ENCODE results near the gene IGLL1. TPM values are rescaled to one million over a fixed set of nuclear protein-coding genes. Genes with fewer than 3 reads are reported as not detected.
A peak's percentile ranks its signal among the peaks of the same experiment; 100 is the strongest.
"Not testable (repeated sequence)": the region's sequence is repeated elsewhere in the genome, so short reads cannot be mapped to it uniquely, and the experiment has no call there.

IGLL1 gene
- total and polyA plus RNA-seq, 5 donors from 2014 or later, result not detected

- H3K4me3 Mint-ChIP-seq; H3K9me3 Mint-ChIP-seq; H3K4me3 ChIP-seq (ENCODE audit: low read depth, low read length); H3K4me1 ChIP-seq (ENCODE audit: control insufficient read depth, insufficient read depth, low read length, poor library complexity, severe bottlenecking); H3K27me3 ChIP-seq (ENCODE audit: control insufficient read depth, insufficient read depth, low read length); H3K4me1 Mint-ChIP-seq; H3K36me3 ChIP-seq (ENCODE audit: control insufficient read depth, insufficient read depth, low read length); H3K27ac ChIP-seq (ENCODE audit: insufficient read depth, low read length, poor library complexity, severe bottlenecking); H3K36me3 Mint-ChIP-seq; H3K9me3 ChIP-seq (ENCODE audit: control insufficient read depth in 2 of 2, low read length in 2 of 2); DNase-seq; ATAC-seq (ENCODE audit: low read depth in 2 of 2); H3K27ac Mint-ChIP-seq: not testable (repeated sequence)
- H3K27me3 Mint-ChIP-seq, result peaks cover 28% of the 10 kb centered on the region
These were observed 6.3 kb downstream of the IGLL1 start for GRCh38 chr22:23573701-23574235.

GRCh38 chr22:23573106-23573505 is 7.0 kb downstream of the IGLL1 start:
- not testable (repeated sequence) for H3K4me3 ChIP-seq (ENCODE audit: low read depth, low read length); H3K27ac Mint-ChIP-seq; H3K9me3 Mint-ChIP-seq; DNase-seq; H3K27ac ChIP-seq (ENCODE audit: insufficient read depth, low read length, poor library complexity, severe bottlenecking); H3K36me3 ChIP-seq (ENCODE audit: control insufficient read depth, insufficient read depth, low read length); H3K9me3 ChIP-seq (ENCODE audit: control insufficient read depth in 2 of 2, low read length in 2 of 2); ATAC-seq (ENCODE audit: low read depth in 2 of 2); H3K36me3 Mint-ChIP-seq; H3K27me3 ChIP-seq (ENCODE audit: control insufficient read depth, insufficient read depth, low read length); H3K4me3 Mint-ChIP-seq; H3K4me1 Mint-ChIP-seq; H3K4me1 ChIP-seq (ENCODE audit: control insufficient read depth, insufficient read depth, low read length, poor library complexity, severe bottlenecking)
- H3K27me3 Mint-ChIP-seq, result peaks cover 22% of the 10 kb centered on the region

DNA sequence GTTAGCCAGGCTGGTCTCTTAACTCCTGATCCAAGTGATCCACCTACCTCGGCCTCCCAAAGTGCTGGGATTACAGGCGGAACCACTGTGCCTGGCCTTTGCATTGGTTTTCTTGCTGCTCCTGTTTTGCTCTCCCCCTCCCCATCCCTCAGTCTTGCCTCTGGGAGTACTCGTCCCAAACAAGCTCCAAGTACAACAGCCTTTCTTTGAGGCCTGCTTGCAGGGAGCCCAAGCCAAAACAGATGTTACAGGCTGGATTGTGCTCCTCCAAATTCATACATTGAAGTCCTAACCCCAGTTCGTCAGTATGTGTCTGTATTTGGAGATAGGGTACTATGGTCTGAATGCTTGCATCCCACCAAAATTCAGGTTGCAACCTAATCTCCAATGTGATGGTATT is 8.6 kb downstream of the IGLL1 start:
- H3K4me1 ChIP-seq (ENCODE audit: control insufficient read depth, insufficient read depth, low read length, poor library complexity, severe bottlenecking), result no peaks in the 10 kb centered on the region
- no peaks in the 10 kb centered on the region for H3K9me3 Mint-ChIP-seq
- H3K27me3 ChIP-seq (ENCODE audit: control insufficient read depth, insufficient read depth, low read length), result peaks cover 3% of the 10 kb centered on the region
- no peak overlapping the region for H3K27ac ChIP-seq (ENCODE audit: insufficient read depth, low read length, poor library complexity, severe bottlenecking)
- no peaks in the 10 kb centered on the region for H3K36me3 ChIP-seq (ENCODE audit: control insufficient read depth, insufficient read depth, low read length)
- ATAC-seq (ENCODE audit: low read depth in 2 of 2) (no peak), DNase-seq (no peak)
- peaks cover 18% of the 10 kb centered on the region for H3K27me3 Mint-ChIP-seq
- H3K4me3 ChIP-seq (ENCODE audit: low read depth, low read length), result no peak overlapping the region
- H3K4me3 Mint-ChIP-seq, result no peak overlapping the region
- H3K4me1 Mint-ChIP-seq, result peaks cover 0 to 3% (median 0%) of the 10 kb centered on the region in 4 donors
- H3K36me3 Mint-ChIP-seq, result no peaks in the 10 kb centered on the region
- H3K9me3 ChIP-seq (ENCODE audit: control insufficient read depth in 2 of 2, low read length in 2 of 2), result no peaks in the 10 kb centered on the region
- no peak overlapping the region for H3K27ac Mint-ChIP-seq

GRCh38 chr22:23570681-23571080 is 9.4 kb downstream of the IGLL1 start:
- peaks cover 6% of the 10 kb centered on the region for H3K4me1 ChIP-seq (ENCODE audit: control insufficient read depth, insufficient read depth, low read length, poor library complexity, severe bottlenecking)
- no peak for ATAC-seq (ENCODE audit: low read depth in 2 of 2)
- no peak overlapping the region for H3K27ac ChIP-seq (ENCODE audit: insufficient read depth, low read length, poor library complexity, severe bottlenecking)
- no peaks in the 10 kb centered on the region for H3K36me3 Mint-ChIP-seq
- no peak overlapping the region for H3K27ac Mint-ChIP-seq
- peaks cover 3% of the 10 kb centered on the region for H3K27me3 ChIP-seq (ENCODE audit: control insufficient read depth, insufficient read depth, low read length)
- H3K4me3 ChIP-seq (ENCODE audit: low read depth, low read length), result no peak overlapping the region
- no peaks in the 10 kb centered on the region for H3K9me3 Mint-ChIP-seq
- no peaks in the 10 kb centered on the region for H3K9me3 ChIP-seq (ENCODE audit: control insufficient read depth in 2 of 2, low read length in 2 of 2)
- H3K4me3 Mint-ChIP-seq, result no peak overlapping the region
- H3K36me3 ChIP-seq (ENCODE audit: control insufficient read depth, insufficient read depth, low read length), result no peaks in the 10 kb centered on the region
- DNase-seq, result no peak
- peaks cover 0 to 6% (median 1%) of the 10 kb centered on the region in 4 donors for H3K4me1 Mint-ChIP-seq
- peaks cover 20% of the 10 kb centered on the region for H3K27me3 Mint-ChIP-seq

DNA sequence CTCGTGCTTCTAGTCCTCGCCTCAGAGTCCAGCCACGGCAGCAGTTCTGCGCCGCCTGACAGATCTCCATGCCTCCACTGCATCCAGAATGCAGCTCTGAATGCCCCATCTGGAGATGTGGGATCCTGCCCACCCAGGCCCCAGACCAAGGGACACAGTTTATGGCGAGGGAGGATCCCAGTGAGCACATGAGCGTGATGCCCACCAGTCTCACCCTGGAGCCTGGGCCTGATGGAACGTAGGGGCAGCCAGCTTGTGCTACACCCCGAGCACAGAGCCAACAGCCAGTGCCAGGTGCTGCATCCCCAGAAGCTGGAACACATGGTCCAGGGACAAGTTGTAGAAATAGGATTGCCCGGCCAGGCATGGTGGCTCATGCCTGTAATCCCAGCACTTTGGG is 10.4 kb downstream of the IGLL1 start:
- no peak overlapping the region for H3K27ac Mint-ChIP-seq

DNA sequence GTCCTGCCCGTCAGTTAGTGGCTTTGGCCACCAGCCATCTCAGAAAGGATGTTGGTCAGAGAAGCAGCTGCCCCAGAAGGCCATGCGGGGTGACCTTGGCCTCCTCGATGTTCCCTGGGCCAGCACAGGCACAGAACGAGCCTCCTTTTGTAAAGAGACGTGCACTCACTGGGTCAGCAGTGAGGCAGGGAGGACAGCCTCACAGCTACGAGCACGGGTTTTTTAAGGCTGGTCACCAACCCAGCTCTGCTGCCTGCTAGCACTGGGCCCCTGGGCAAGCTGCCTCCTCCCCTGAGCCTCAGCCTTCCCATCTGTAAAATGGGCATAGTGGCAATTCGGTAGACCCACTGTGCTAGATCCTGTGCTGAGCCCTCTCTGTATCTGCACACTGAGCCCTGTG is 10.8 kb downstream of the IGLL1 start:
- ATAC-seq (ENCODE audit: low read depth in 2 of 2) (no peak), DNase-seq (no peak)
- H3K27ac Mint-ChIP-seq, result no peak overlapping the region
- Histone ChIP-seq H3K36me3 (ENCODE audit: control insufficient read depth, insufficient read depth, low read length) (no peaks in the 10 kb centered on the region), H3K27me3 (ENCODE audit: control insufficient read depth, insufficient read depth, low read length) (peaks cover 3% of the 10 kb centered on the region), H3K4me1 (ENCODE audit: control insufficient read depth, insufficient read depth, low read length, poor library complexity, severe bottlenecking) (peaks cover 10% of the 10 kb centered on the region), H3K4me3 (ENCODE audit: low read depth, low read length) (no peak overlapping the region), H3K9me3 (ENCODE audit: control insufficient read depth in 2 of 2, low read length in 2 of 2) (no peaks in the 10 kb centered on the region), H3K27ac (ENCODE audit: insufficient read depth, low read length, poor library complexity, severe bottlenecking) (no peak overlapping the region)
- H3K27me3 Mint-ChIP-seq, result peaks cover 31% of the 10 kb centered on the region
- no peaks in the 10 kb centered on the region for H3K9me3 Mint-ChIP-seq
- H3K4me3 Mint-ChIP-seq, result no peak overlapping the region
- H3K4me1 Mint-ChIP-seq, result peaks cover 0 to 10% (median 3%) of the 10 kb centered on the region in 4 donors
- H3K36me3 Mint-ChIP-seq, result no peaks in the 10 kb centered on the region

More for the DNA sequence above, 10.4 kb downstream of the IGLL1 start:
- no peaks in the 10 kb centered on the region for H3K36me3 Mint-ChIP-seq
- DNase-seq (no peak), ATAC-seq (ENCODE audit: low read depth in 2 of 2) (no peak)
- Histone ChIP-seq H3K36me3 (ENCODE audit: control insufficient read depth, insufficient read depth, low read length) (no peaks in the 10 kb centered on the region), H3K27me3 (ENCODE audit: control insufficient read depth, insufficient read depth, low read length) (peaks cover 3% of the 10 kb centered on the region), H3K4me1 (ENCODE audit: control insufficient read depth, insufficient read depth, low read length, poor library complexity, severe bottlenecking) (peaks cover 10% of the 10 kb centered on the region), H3K4me3 (ENCODE audit: low read depth, low read length) (no peak overlapping the region), H3K27ac (ENCODE audit: insufficient read depth, low read length, poor library complexity, severe bottlenecking) (no peak overlapping the region), H3K9me3 (ENCODE audit: control insufficient read depth in 2 of 2, low read length in 2 of 2) (no peaks in the 10 kb centered on the region)
- no peak overlapping the region for H3K4me3 Mint-ChIP-seq
- H3K27me3 Mint-ChIP-seq, result peaks cover 27% of the 10 kb centered on the region
- H3K9me3 Mint-ChIP-seq, result no peaks in the 10 kb centered on the region
- H3K4me1 Mint-ChIP-seq, result peaks cover 0 to 10% (median 3%) of the 10 kb centered on the region in 4 donors

GRCh38 chr22:23566705-23567475 is 13.2 kb downstream of the IGLL1 start:
- no peaks in the 10 kb centered on the region for H3K36me3 Mint-ChIP-seq
- H3K4me1 Mint-ChIP-seq, result peaks cover 0 to 10% (median 3%) of the 10 kb centered on the region in 4 donors
- H3K27me3 Mint-ChIP-seq, result peaks cover 36% of the 10 kb centered on the region
- Histone ChIP-seq H3K27ac (ENCODE audit: insufficient read depth, low read length, poor library complexity, severe bottlenecking) (no peak overlapping the region), H3K36me3 (ENCODE audit: control insufficient read depth, insufficient read depth, low read length) (no peaks in the 10 kb centered on the region), H3K27me3 (ENCODE audit: control insufficient read depth, insufficient read depth, low read length) (peaks cover 3% of the 10 kb centered on the region), H3K9me3 (ENCODE audit: control insufficient read depth in 2 of 2, low read length in 2 of 2) (no peaks in the 10 kb centered on the region), H3K4me1 (ENCODE audit: control insufficient read depth, insufficient read depth, low read length, poor library complexity, severe bottlenecking) (peaks cover 10% of the 10 kb centered on the region), H3K4me3 (ENCODE audit: low read depth, low read length) (no peak overlapping the region)
- H3K4me3 Mint-ChIP-seq, result peak overlapping the region in 2 of 4 donors; percentile 36 to 72
- ATAC-seq (ENCODE audit: low read depth in 2 of 2) (no peak), DNase-seq (no peak)
- H3K27ac Mint-ChIP-seq, result no peak overlapping the region
- H3K9me3 Mint-ChIP-seq, result peaks cover 0 to 2% (median 0%) of the 10 kb centered on the region in 7 donors
